Right renal cortex interstitium (tissue), 3 donors: ENCODE data around the gene NCLN. TPM values are rescaled to one million over a fixed set of nuclear protein-coding genes. Genes with fewer than 3 reads are reported as not detected.
"Not testable (repeated sequence)": the region's sequence is repeated elsewhere in the genome, so short reads cannot be mapped to it uniquely, and the experiment has no call there.

ENCODE experiments used
- DNase-seq, 3 donors: peaks; one replicate each; pipeline ENCODE4 v3.0.0-alpha.2; 2013; ENCODE audit warnings: low read depth in 3 of 3, low spot score in 2 of 3
- polyA plus RNA-seq, 3 donors: library from polyadenylated mRNA; unstranded; fragments of 120-200 nt; gene quantifications; one replicate each; pipeline ENCODE4 v1.2.1, GENCODE V29; 2013; ENCODE audit not compliant: insufficient read length in 3 of 3

Gene NCLN
- polyA plus RNA-seq, 3 donors: 28.4 to 33.5 (median 33.0) TPM

DNA sequence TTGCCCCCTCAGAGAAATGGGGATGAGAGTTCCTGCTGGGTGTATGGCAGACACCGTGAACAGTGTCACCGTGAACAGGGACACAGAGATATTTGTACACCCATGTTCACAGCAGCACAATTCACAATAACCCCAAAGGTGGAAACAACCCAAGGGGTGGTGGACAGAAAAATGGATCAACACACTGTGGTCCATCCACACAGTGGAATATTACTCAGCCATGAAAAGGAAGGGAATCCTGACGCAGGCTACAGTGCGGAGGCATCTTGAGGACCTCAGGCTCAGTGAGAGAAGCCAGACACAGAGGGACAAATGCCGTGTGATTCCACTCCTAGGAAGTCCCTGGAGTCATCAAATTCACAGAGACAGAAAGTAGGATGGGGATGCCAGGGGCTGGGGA lies 31.1 kb downstream of the NCLN start:
- no peak for DNase-seq

DNA sequence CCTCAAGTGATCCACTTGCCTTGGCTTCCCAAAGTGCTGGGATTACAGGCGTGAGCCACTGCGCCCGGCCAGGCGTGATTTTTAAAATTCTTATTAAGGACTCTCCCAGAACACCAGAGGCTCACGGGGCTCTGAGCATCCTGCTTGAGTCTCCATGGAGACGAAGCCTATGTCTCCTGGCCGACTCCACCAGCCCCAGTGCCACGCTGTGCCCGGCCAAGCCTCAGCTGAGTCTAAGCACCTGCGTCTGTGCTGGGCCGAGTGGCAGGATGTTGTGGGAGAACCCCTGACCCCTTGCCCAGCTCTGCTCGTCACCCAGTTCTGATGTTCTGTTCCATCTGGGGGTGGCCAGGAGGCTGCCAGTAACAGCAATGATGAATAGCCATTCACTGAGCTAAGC lies 34.8 kb downstream of the NCLN start:
- DNase-seq: no peak

DNA sequence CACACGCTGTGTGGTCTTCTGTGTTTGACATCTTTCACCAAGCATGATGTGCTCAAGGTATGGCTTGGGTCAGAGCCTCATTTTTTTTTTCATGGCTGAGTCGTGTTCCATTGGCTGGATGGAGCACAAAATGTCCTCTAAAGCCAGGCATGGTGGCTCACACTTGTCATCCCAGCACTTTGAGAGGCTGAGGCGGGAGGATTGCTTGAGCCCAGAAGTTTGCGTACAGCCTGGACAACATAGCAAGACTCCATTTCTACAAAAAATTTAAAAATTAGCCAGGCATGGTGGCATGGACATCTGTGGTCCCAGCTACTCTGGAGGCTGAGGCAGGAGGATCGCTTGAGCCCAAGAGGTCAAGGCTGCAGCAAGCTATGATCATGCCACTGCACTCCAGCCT lies 35.8 kb downstream of the NCLN start:
- DNase-seq: not testable (repeated sequence)

- DNase-seq: no peak
Observed at GRCh38 chr19:3222709-3223108, 37.0 kb downstream of the NCLN start.

GRCh38 chr19:3224346-3225168 lies 38.8 kb downstream of the NCLN start, which contains the start of gene CELF5:
CELF5 (plus strand) TSS chr19:3224661; CDS start chr19:3224740, 79 bp downstream.
- DNase-seq: peak in 1 of 3 donors; percentile 23

- no peak for DNase-seq
Observed at GRCh38 chr19:3225169-3225485, 39.4 kb downstream of the NCLN start.

- DNase-seq: no peak
Observed at GRCh38 chr19:3225677-3226093, 40.0 kb downstream of the NCLN start.

- no peak for DNase-seq
Observed at GRCh38 chr19:3227054-3227626, 41.4 kb downstream of the NCLN start.

- no peak for DNase-seq
Observed at GRCh38 chr19:3229346-3229743, 43.6 kb downstream of the NCLN start.

DNA sequence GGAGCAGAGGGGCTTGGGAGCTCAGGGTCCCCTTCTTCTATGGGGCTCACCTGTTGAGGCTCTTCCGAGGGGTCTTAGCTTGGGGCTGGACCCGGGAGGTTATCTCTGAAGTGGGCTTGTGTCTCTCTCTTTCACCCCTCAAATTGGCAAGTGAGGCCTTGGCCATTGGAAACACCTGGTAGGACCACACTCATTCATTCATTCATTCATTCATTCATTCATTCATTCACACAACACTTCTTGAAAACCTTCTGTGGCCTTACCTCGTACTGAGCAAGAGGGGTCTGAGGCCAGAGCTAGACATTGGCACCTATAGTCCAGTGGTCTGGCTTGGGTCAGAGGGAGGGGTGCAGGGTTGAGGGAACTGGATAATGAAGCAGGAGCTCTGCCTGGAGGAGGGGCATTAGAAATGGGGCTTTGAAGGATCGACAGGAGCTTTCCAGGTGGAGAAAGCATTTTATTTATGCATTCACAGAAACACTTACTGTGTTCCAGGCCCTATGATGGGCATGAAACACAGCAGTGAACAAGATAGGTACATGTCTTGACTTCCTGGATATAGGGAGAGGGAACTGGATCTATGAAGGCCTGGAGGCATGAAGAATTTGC lies 44.3 kb downstream of the NCLN start:
- no peak for DNase-seq

GRCh38 chr19:3231288-3231687 lies 45.6 kb downstream of the NCLN start:
- DNase-seq: no peak

DNA sequence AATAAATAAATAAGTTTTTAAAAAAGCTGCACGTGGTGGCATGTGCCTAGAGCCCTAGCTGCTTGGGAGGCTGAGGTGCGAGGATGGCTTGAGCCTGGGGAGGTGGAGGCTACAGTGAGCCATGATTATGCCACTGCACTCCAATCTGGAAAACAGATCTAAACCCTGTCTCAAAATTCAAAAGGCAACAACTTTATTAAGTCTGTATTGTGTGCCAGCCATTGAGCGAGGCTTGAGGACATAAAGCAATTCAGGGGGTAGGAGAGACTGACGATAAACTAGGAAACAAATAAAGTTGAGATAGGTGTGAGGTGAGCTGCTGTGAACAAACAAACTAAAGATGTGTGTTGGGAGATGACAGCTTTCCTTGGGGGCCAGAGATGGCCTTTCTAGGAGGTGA lies 47.4 kb downstream of the NCLN start:
- no peak for DNase-seq

- DNase-seq: no peak
Observed at GRCh38 chr19:3233831-3234230, 48.1 kb downstream of the NCLN start.

DNA sequence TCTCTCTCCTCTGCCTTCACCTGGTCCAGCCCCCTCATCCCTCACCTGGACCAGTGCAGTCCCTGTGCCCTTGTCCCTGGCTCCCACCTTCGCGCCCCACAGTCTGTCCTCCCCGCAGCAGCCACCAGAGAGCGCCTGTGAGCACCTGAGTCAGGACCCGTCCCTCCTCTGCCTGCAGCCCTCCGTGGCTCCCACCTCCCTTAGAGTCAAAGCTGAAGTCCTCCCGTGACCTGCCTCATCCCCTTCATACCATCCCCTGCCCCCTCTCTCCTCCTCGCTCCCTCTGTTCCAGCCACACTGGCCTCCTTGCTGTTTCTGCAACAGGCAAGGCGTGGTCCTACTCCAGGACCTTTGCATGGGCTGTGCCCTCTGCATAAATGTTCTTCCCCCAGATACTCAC lies 49.1 kb downstream of the NCLN start:
- no peak for DNase-seq

DNA sequence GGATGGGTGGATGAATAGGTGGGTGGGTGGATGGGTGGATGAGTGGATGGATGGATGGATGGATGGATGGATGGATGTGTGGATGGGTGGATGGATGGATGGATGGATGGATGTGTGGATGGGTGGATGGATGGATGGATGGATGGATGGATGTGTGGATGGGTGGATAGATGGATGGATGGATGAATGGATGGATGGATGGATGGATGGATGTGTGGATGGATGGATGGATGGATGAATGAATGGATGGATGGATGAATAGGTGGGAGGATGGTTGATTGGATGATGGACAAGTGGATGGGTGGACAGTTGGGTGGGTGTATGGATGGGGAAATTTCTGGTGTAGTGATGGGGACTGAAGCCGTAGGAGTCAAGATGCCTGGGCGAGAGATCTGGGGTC lies 49.9 kb downstream of the NCLN start:
- DNase-seq: not testable (repeated sequence)

DNA sequence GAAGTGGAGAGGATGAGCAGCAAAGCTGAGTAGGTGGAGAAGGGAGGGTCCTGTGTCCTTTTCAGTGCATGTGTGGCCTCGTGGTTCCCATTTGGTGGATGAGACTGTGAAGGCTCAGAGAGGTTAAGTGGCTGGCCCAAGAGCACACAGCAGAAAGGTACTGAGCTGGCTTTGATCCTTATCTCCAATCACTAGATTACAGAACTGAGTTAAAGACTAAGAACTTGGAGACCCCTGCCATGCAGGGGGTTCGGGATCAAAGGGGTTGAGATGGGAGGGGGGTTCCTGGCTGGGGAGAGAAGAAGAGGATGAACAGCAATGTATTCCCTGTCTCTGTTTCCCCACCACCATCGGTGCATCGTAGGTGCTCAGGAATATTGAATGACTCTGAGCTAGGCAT lies 50.5 kb downstream of the NCLN start:
- no peak for DNase-seq

DNA sequence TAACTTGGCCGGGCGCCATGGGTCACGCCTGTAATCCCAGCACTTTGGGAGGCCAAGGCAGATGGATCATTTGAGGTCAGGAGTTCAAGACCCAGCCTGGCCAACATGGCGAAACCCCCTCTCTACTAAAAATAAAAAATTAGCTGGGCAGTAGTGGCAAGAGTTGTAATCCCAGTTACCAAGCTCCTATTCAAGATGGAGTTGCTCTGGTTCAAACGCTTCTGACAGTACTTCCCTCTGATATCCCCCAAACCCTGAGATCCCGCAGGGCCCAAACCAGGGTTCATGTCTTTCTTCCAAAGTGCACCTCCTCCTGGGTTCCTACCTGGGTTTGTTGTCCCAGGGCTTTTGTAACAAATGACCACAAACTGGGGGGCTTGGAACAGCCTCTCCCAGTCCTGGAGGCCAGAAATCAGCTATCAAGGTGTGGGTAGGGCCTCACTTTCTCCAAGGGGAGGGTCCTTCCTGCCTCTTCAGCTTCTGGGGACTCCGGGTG lies 52.4 kb downstream of the NCLN start:
- DNase-seq: no peak

- DNase-seq: no peak
Observed at GRCh38 chr19:3239367-3239766, 53.6 kb downstream of the NCLN start.

GRCh38 chr19:3243819-3244700 lies 58.3 kb downstream of the NCLN start:
- peak in 2 of 3 donors; percentile 48 to 64 for DNase-seq

DNA sequence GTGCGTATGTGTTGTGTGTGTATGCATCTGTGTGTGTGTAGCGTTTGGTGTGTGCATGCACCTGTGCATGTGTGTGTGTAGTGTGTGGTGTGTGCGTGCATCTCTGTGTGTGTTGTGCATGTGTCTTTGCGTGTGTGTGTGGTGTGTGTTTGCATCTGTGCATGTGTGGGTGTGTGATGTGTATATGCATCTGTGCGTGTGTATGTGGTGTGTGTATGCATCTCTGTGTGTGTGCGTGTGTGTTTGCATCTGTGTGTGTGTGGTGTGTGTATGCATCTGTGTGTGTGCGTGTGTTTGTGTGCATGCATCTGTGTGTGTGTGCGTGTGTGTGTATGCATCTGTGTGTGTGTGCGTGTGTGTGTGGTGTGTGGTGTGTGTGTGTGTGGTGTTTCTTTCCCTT lies 59.3 kb downstream of the NCLN start:
- DNase-seq: no peak
